Esophagus squamous epithelium (tissue), 5 donors: ENCODE results near the gene SIK3. TPM values are rescaled to one million over a fixed set of nuclear protein-coding genes. Genes with fewer than 3 reads are reported as not detected.

Source experiments
- DNase-seq: peaks from one replicate; lab custom pipeline; 2025; lab: John Stamatoyannopoulos, UW
- H3K27ac ChIP-seq, 4 donors: fragments of 200-600 bp; sonication (generic); one replicate each; pipeline ENCODE4 v1.5.1; 2016 to 2019; ENCODE audit warnings: mild to moderate bottlenecking in 1 of 4
- H3K27me3 ChIP-seq, 4 donors: fragments of 200-600 bp; sonication (generic); 1 replicate in 3 of 4; 2 replicates in 1 of 4; pipeline versions ENCODE4 v1.5.1 to v1.6.0; 2017 to 2021; ENCODE audit warnings: antibody characterized with exemption in 1 of 4
- H3K36me3 ChIP-seq, 3 donors: fragments of 200-600 bp; sonication (generic); one replicate each; pipeline ENCODE4 v1.5.1; 2016 to 2019
- H3K4me1 ChIP-seq, 3 donors: fragments of 200-600 bp; sonication (generic); one replicate each; pipeline ENCODE4 v1.5.1; 2017 to 2019
- H3K4me3 ChIP-seq, 4 donors: fragments of 200-600 bp; sonication (generic); 1 replicate in 3 of 4; 2 replicates in 1 of 4; pipeline ENCODE4 v1.5.1; 2016 to 2019; ENCODE audit warnings: mild to moderate bottlenecking in 2 of 4, moderate library complexity in 1 of 4
- H3K9me3 ChIP-seq, 3 donors: fragments of 200-600 bp; sonication (generic); one replicate each; pipeline ENCODE4 v1.5.1; 2016 to 2019
- POLR2A ChIP-seq, 4 donors: fragments of 450-650 bp; IDR thresholded peaks; one replicate each; pipeline ENCODE4 v1.6.1; 2017; ENCODE audit warnings: antibody characterized with exemption in 4 of 4, mild to moderate bottlenecking in 4 of 4, moderate library complexity in 3 of 4
- WGBS, 2 donors: methylation state at CpG; one replicate each; pipeline ENCODE4 v1.1.5; 2018; 5-methylcytosine and 5-hydroxymethylcytosine counted together
- intact Hi-C: fragments of 100-400 bp; cut with DNase I; formaldehyde crosslinking; loops from one replicate; pipeline ENCODE4 v1.15.0; 2022
- total RNA-seq, 4 donors: library from RNA; depleted of rRNA; stranded (reverse); fragments of >200 nt; gene quantifications; one replicate each; pipeline ENCODE4 v1.1.0, GENCODE V29; 2016
- TF ChIP-seq, protein P1 (sequence below), 6 experiments: fragments of 450-650 bp in 4 of 6; fragments of 200-600 bp in 2 of 6; sonication (generic) in 2 of 6; IDR thresholded peaks; one replicate each; pipeline ENCODE4 v1.5.1; 2016 to 2019; ENCODE audit warnings: antibody characterized with exemption in 6 of 6, mild to moderate bottlenecking in 4 of 6, moderate library complexity in 4 of 6
- donor health status: DM: yes; HTN: yes; CAD: no.

The SIK3 gene
- total RNA-seq, 4 donors from 2014 or later = 16.2 to 35.1 (median 20.3) TPM

DNA sequence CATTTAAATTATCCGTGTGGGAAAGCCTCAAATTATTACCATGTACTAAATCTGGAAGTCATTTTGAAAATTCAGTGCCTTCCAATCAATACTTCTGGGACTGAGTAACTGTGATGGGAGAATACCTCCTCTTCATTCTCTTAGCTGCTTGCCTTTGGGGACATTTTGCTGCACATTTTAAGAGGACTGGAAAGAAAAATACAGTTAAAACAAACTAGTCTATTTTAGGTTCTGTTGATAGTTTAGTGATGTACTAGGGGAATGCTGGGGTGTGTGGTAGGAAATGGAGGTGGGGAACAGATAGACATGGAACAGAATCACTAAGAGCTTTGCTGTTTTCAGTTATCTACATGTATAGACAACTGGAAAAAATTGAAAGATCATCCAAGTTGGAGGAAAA, 195.1 kb downstream of the SIK3 start:
- Histone ChIP-seq H3K27me3 (no peaks in the 10 kb centered on the region), H3K4me1 (no peaks in the 10 kb centered on the region), H3K27ac (no peak overlapping the region), H3K4me3 (no peak overlapping the region), H3K9me3 (no peaks in the 10 kb centered on the region), H3K36me3 (peaks cover 0 to 20% (median 0%) of the 10 kb centered on the region in 3 donors)
- no peak for TF ChIP-seq POLR2A (IDR thresholded peaks at IDR 0.05)
- TF ChIP-seq, protein P1, sequence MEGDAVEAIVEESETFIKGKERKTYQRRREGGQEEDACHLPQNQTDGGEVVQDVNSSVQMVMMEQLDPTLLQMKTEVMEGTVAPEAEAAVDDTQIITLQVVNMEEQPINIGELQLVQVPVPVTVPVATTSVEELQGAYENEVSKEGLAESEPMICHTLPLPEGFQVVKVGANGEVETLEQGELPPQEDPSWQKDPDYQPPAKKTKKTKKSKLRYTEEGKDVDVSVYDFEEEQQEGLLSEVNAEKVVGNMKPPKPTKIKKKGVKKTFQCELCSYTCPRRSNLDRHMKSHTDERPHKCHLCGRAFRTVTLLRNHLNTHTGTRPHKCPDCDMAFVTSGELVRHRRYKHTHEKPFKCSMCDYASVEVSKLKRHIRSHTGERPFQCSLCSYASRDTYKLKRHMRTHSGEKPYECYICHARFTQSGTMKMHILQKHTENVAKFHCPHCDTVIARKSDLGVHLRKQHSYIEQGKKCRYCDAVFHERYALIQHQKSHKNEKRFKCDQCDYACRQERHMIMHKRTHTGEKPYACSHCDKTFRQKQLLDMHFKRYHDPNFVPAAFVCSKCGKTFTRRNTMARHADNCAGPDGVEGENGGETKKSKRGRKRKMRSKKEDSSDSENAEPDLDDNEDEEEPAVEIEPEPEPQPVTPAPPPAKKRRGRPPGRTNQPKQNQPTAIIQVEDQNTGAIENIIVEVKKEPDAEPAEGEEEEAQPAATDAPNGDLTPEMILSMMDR (IDR thresholded peaks at IDR 0.05) = no peak
- intact Hi-C loops = no loop called here
- 86 to 87% methylated on average over 1 of the region's 1 CpG for WGBS, 2 donors
- DNase-seq = no peak

GRCh38 chr11:116901964-116902688, 196.1 kb downstream of the SIK3 start:
- WGBS, 2 donors = 83 to 93% methylated on average over 2 of the region's 2 CpGs
- H3K4me1 ChIP-seq = no peaks in the 10 kb centered on the region
- H3K4me3 ChIP-seq = no peak overlapping the region
- no peaks in the 10 kb centered on the region for H3K9me3 ChIP-seq
- TF ChIP-seq, protein P1 (IDR thresholded peaks at IDR 0.05) = no peak
- TF ChIP-seq POLR2A (IDR thresholded peaks at IDR 0.05) = no peak
- H3K27me3 ChIP-seq = no peaks in the 10 kb centered on the region
- peaks cover 0 to 21% (median 0%) of the 10 kb centered on the region in 3 donors for H3K36me3 ChIP-seq
- intact Hi-C loops = no loop called here
- no peak overlapping the region for H3K27ac ChIP-seq
- DNase-seq = no peak

DNA sequence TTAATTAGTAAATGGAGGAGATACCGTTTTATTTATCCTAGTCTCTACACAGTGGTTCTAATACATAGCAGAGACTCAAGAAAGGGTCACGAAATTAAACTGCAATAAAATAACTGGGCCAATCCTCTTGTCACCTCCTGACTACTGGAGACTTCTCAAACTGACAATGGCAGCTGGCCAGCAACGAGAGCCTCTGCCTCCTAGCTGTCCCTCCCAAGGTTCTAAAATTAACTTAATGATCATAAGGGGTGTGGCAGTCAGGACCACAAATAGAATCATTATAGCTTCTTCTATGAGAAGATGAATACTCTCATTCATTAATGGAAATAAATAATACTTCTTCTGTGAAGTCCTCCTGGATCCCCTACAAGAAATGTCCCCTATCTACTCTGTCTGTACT, 197.0 kb downstream of the SIK3 start:
- DNase-seq = no peak
- intact Hi-C loops = no loop called here
- no peak overlapping the region for H3K4me3 ChIP-seq
- 69% methylated on average over 3 of the region's 3 CpGs for WGBS, 2 donors
- H3K27me3 ChIP-seq = no peaks in the 10 kb centered on the region
- no peak for TF ChIP-seq POLR2A (IDR thresholded peaks at IDR 0.05)
- TF ChIP-seq, protein P1 (IDR thresholded peaks at IDR 0.05) = no peak
- peaks cover 0 to 30% (median 0%) of the 10 kb centered on the region in 3 donors for H3K36me3 ChIP-seq
- H3K27ac ChIP-seq = no peak overlapping the region
- H3K4me1 ChIP-seq = no peaks in the 10 kb centered on the region
- no peaks in the 10 kb centered on the region for H3K9me3 ChIP-seq

GRCh38 chr11:116896211-116896610, 202.0 kb downstream of the SIK3 start:
- H3K27me3 ChIP-seq = no peaks in the 10 kb centered on the region
- no peak for DNase-seq
- H3K36me3 ChIP-seq = peaks cover 0 to 65% (median 0%) of the 10 kb centered on the region in 3 donors
- no peak overlapping the region for H3K4me3 ChIP-seq
- no peaks in the 10 kb centered on the region for H3K4me1 ChIP-seq
- no peaks in the 10 kb centered on the region for H3K9me3 ChIP-seq
- intact Hi-C loops = no loop called here
- no peak overlapping the region for H3K27ac ChIP-seq
- 91 to 92% methylated on average over 8 of the region's 8 CpGs for WGBS, 2 donors
- no peak for TF ChIP-seq POLR2A (IDR thresholded peaks at IDR 0.05)
- TF ChIP-seq, protein P1 (IDR thresholded peaks at IDR 0.05) = no peak

DNA sequence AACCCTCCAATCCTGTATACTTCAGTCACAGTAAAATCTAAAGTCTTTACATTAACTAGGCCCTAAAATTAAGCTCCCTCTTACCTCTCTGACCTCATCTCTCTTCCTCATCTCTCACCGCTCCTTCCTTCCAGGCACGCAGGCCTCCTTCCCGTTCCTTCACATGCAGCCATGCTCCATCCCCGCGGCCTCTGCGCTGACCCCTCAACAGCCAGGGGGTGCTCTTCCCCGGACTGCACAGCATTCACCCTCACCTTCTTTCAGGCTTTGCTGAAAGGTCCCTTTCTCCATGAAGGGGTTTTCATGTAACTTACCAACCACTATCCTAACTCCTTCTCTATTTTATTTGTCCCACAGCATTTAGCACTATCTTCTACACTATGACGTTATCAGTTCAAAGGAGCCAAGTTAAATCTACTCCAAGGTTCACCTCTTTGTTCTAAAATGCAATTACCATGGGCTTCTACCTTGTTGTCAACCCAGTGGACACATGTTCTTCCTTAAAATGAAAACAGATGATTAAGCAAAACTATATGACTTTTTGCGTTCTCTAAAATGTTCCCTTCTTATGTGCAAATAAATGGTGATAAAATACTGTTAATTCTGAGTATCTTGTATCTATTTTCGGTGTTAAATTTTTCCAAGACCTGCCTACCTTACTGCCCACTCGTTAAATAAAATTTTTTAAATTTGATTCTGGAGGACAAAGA, 203.0 kb downstream of the SIK3 start:
- 64 to 65% methylated on average over 11 of the region's 11 CpGs for WGBS, 2 donors
- H3K4me1 ChIP-seq = no peaks in the 10 kb centered on the region
- TF ChIP-seq, protein P1 (IDR thresholded peaks at IDR 0.05) = peak in 5 of 6 experiments; percentile 12 to 32 (median 30)
- no peak for TF ChIP-seq POLR2A (IDR thresholded peaks at IDR 0.05)
- no peak for DNase-seq
- peaks cover 0 to 69% (median 0%) of the 10 kb centered on the region in 3 donors for H3K36me3 ChIP-seq
- no peaks in the 10 kb centered on the region for H3K27me3 ChIP-seq
- H3K4me3 ChIP-seq = no peak overlapping the region
- intact Hi-C loops = no loop called here
- H3K27ac ChIP-seq = no peak overlapping the region
- no peaks in the 10 kb centered on the region for H3K9me3 ChIP-seq
